SK-N-SH (cell line): Measurements from ENCODE around the gene RPS6KA5. TPM values are rescaled to one million over a fixed set of nuclear protein-coding genes. Genes with fewer than 3 reads are reported as not detected.

ENCODE experiments used
- CTCF ChIA-PET: fragments of 300-600, 350-600 bp; formaldehyde crosslinking; extraction: SDS; loops from one replicate; lab custom pipeline; 2021; lab: Yijun Ruan, JAX
- POLR2A ChIA-PET: fragments of 350-600 bp; sonication (Branson Sonifier 250); formaldehyde crosslinking; extraction: SDS; loops from one replicate; lab custom pipeline; 2020; ENCODE audit warnings: antibody characterized with exemption, inconsistent platforms; lab: Yijun Ruan, JAX
- DNase-seq: peaks from one replicate; pipeline ENCODE4 v3.0.0; 2012
- H2AFZ ChIP-seq: fragments of 200-600 bp; sonication (generic); 2 replicates; pipeline ENCODE4 v1.8.1; 2016; ENCODE audit warnings: antibody characterized with exemption, mild to moderate bottlenecking, low read depth
- H3F3A ChIP-seq: fragments of 200-600 bp; sonication (generic); replicated peaks from 2 replicates; pipeline ENCODE3; 2016; ENCODE audit warnings: antibody characterized with exemption, mild to moderate bottlenecking; ENCODE audit not compliant: insufficient read depth
- H3K27ac ChIP-seq, 2 experiments: fragments of 200-500 bp in 1 of 2; fragments of 200-600 bp in 1 of 2; sonication (Bioruptor generic) in 1 of 2; sonication (generic), shearing (Covaris generic) in 1 of 2; 2 replicates each; pipeline versions ENCODE4 v1.5.1 to v1.6.1; 2014 to 2016; ENCODE audit warnings: low read depth in 2 of 2, inconsistent platforms in 1 of 2, low read length in 1 of 2, mild to moderate bottlenecking in 1 of 2, mixed read lengths in 1 of 2
- H3K27me3 ChIP-seq: fragments of 200-600 bp; sonication (generic), shearing (Covaris generic); 2 replicates; pipeline ENCODE4 v1.6.1; 2016; ENCODE audit warnings: mixed run types; ENCODE audit not compliant: insufficient read depth
- H3K36me3 ChIP-seq, 2 experiments: fragments of 200-500 bp in 1 of 2; fragments of 200-600 bp in 1 of 2; sonication (Bioruptor generic) in 1 of 2; sonication (generic) in 1 of 2; replicated peaks in 1 of 2; 2 replicates each; pipeline versions ENCODE3 to v1.5.1; 2014 to 2016; ENCODE audit warnings: low read length in 1 of 2, mild to moderate bottlenecking in 1 of 2; ENCODE audit not compliant: insufficient read depth in 2 of 2, control insufficient read depth in 1 of 2
- H3K4me1 ChIP-seq, 2 experiments: fragments of 200-500 bp in 1 of 2; fragments of 200-600 bp in 1 of 2; sonication (Bioruptor generic) in 1 of 2; sonication (generic), shearing (Covaris generic) in 1 of 2; 2 replicates each; pipeline versions ENCODE4 v1.5.1 to v1.6.1; 2014 to 2016; ENCODE audit warnings: low read depth in 1 of 2, low read length in 1 of 2, mixed run types in 1 of 2; ENCODE audit not compliant: insufficient read depth in 2 of 2, control insufficient read depth in 1 of 2
- H3K4me2 ChIP-seq: fragments of 200-600 bp; sonication (generic), shearing (Covaris generic); 2 replicates; pipeline ENCODE4 v1.6.1; 2017; ENCODE audit warnings: mixed run types
- H3K4me3 ChIP-seq, 2 experiments: fragments of 200-500 bp in 1 of 2; fragments of 200-600 bp in 1 of 2; sonication (Bioruptor generic) in 1 of 2; sonication (generic), shearing (Covaris generic) in 1 of 2; 2 replicates each; pipeline versions ENCODE4 v1.5.1 to v1.8.1; 2014 to 2016; ENCODE audit warnings: low read depth in 2 of 2, inconsistent platforms in 1 of 2, low read length in 1 of 2, mild to moderate bottlenecking in 1 of 2, mixed read lengths in 1 of 2, moderate library complexity in 1 of 2
- H3K79me2 ChIP-seq: fragments of 200-600 bp; sonication (generic); 2 replicates; pipeline ENCODE4 v1.8.1; 2017; ENCODE audit warnings: mild to moderate bottlenecking; ENCODE audit not compliant: insufficient read depth
- H3K9ac ChIP-seq: fragments of 200-600 bp; sonication (generic); 2 replicates; pipeline ENCODE4 v1.6.1; 2017; ENCODE audit warnings: mixed run types
- H3K9me2 ChIP-seq: fragments of 200-600 bp; sonication (generic); 2 replicates; pipeline ENCODE4 v1.6.1; 2017; ENCODE audit warnings: mixed run types
- H3K9me3 ChIP-seq: fragments of 200-600 bp; sonication (generic); 2 replicates; pipeline ENCODE4 v1.6.1; 2017; ENCODE audit warnings: mixed run types, mild to moderate bottlenecking, moderate library complexity
- H4K20me1 ChIP-seq: fragments of 200-600 bp; sonication (generic); 2 replicates; pipeline ENCODE4 v1.6.1; 2017; ENCODE audit warnings: mild to moderate bottlenecking, mixed run types; ENCODE audit not compliant: insufficient read depth
- CHD2 ChIP-seq: fragments of 150-350 bp; IDR thresholded peaks from 2 replicates; pipeline ENCODE4 v1.6.1; 2018; ENCODE audit warnings: low read length; ENCODE audit not compliant: partially characterized antibody
- CTCF ChIP-seq: fragments of 200-600 bp; sonication (generic); IDR thresholded peaks from 2 replicates; pipeline ENCODE4 v1.6.1; 2017; ENCODE audit warnings: antibody characterized with exemption, mild to moderate bottlenecking, moderate library complexity
- EP300 ChIP-seq, 2 experiments: IDR thresholded peaks; 2 replicates each; pipeline versions ENCODE4 v1.4.0 to v1.6.1; 2012; ENCODE audit warnings: borderline replicate concordance in 1 of 2, low read depth in 1 of 2, low read length in 1 of 2
- FOSL2 ChIP-seq: IDR thresholded peaks from 2 replicates; pipeline ENCODE4 v1.4.0; 2012; ENCODE audit warnings: low read depth, mild to moderate bottlenecking, moderate library complexity, borderline replicate concordance
- GATA2 ChIP-seq: sonication (generic); formaldehyde crosslinking; IDR thresholded peaks from 2 replicates; pipeline ENCODE4 v1.5.0; 2020; ENCODE audit warnings: mild to moderate bottlenecking, missing genetic modification reagents
- IRF3 ChIP-seq: fragments of 150-350 bp; IDR thresholded peaks from 2 replicates; pipeline ENCODE4 v1.6.1; 2016; ENCODE audit warnings: mild to moderate bottlenecking, low read depth, low read length
- JUND ChIP-seq: IDR thresholded peaks from 2 replicates; pipeline ENCODE4 v1.4.0; 2012
- MEF2A ChIP-seq: IDR thresholded peaks from 2 replicates; pipeline ENCODE4 v1.4.0; 2012; ENCODE audit warnings: low read depth, borderline replicate concordance
- MXI1 ChIP-seq: IDR thresholded peaks from 2 replicates; pipeline ENCODE4 v1.6.1; 2012; ENCODE audit warnings: mild to moderate bottlenecking, low read depth, low read length, improper control_type of control experiment
- NFIC ChIP-seq: IDR thresholded peaks from 2 replicates; pipeline ENCODE4 v1.4.0; 2012; ENCODE audit warnings: borderline replicate concordance
- NRF1 ChIP-seq: IDR thresholded peaks from 2 replicates; pipeline ENCODE4 v1.6.1; 2012; ENCODE audit warnings: low read depth, mild to moderate bottlenecking, low read length
- PBX3 ChIP-seq: IDR thresholded peaks from 2 replicates; pipeline ENCODE4; 2012
- RAD21 ChIP-seq: IDR thresholded peaks from 2 replicates; pipeline ENCODE4 v1.6.1; 2012; ENCODE audit warnings: mild to moderate bottlenecking, low read length
- REST ChIP-seq: IDR thresholded peaks from 2 replicates; pipeline ENCODE4 v1.6.1; 2012; ENCODE audit warnings: mild to moderate bottlenecking, low read depth, low read length, moderate library complexity
- SIN3A ChIP-seq: IDR thresholded peaks from 2 replicates; pipeline ENCODE4 v1.6.1; 2012; ENCODE audit warnings: low read depth, mild to moderate bottlenecking, low read length, moderate library complexity, borderline replicate concordance
- TAF1 ChIP-seq: IDR thresholded peaks from 2 replicates; pipeline ENCODE4 v1.6.1; 2012; ENCODE audit warnings: low read depth, mild to moderate bottlenecking, low read length, moderate library complexity, borderline replicate concordance
- USF2 ChIP-seq: fragments of 150-350 bp; IDR thresholded peaks from 2 replicates; pipeline ENCODE4 v1.6.1; 2017; ENCODE audit warnings: antibody characterized with exemption, low read length, low read depth, borderline replicate concordance
- YY1 ChIP-seq: IDR thresholded peaks from 2 replicates; pipeline ENCODE4 v1.4.0; 2012; ENCODE audit warnings: low read depth, mild to moderate bottlenecking
- WGBS: methylation state at CpG from one replicate; pipeline ENCODE4 v1.1.6; 2017; ENCODE audit warnings: low lambda C conversion rate; 5-methylcytosine and 5-hydroxymethylcytosine counted together
- polyA plus RNA-seq, 3 experiments: library from polyadenylated mRNA; depleted of rRNA; stranded (reverse); fragments of >200 nt; gene quantifications; 2 replicates each; pipeline ENCODE4 v1.2.3, GENCODE V29; 2012
- TF ChIP-seq, protein P1 (sequence below): IDR thresholded peaks from 2 replicates; pipeline ENCODE4 v1.4.0; 2012; ENCODE audit warnings: low read depth, borderline replicate concordance
- TF ChIP-seq, protein P2 (sequence below): IDR thresholded peaks from 2 replicates; pipeline ENCODE4 v1.4.0; 2012; ENCODE audit warnings: low read depth, borderline replicate concordance

Gene RPS6KA5
- polyA plus RNA-seq, 1 of the 3 experiments (the other 2 are of a cell fraction) = 0.67 TPM

GRCh38 chr14:90940318-90940962 lies 120.0 kb downstream of the RPS6KA5 start:
- TF ChIP-seq TAF1 (no peak), MEF2A (no peak), FOSL2 (no peak), YY1 (no peak), MXI1 (no peak), CHD2 (no peak), USF2 (no peak), IRF3 (no peak), NRF1 (no peak), EP300 (IDR thresholded peaks at IDR 0.05; ENCODE audit: borderline replicate concordance in 1 of 2, low read depth in 1 of 2, low read length in 1 of 2) (no peak), REST (no peak), SIN3A (no peak), PBX3 (no peak), NFIC (no peak), JUND (no peak), GATA2 (CRISPR knock-in tag) (no peak), RAD21 (no peak), CTCF (no peak)
- TF ChIP-seq, protein P1, sequence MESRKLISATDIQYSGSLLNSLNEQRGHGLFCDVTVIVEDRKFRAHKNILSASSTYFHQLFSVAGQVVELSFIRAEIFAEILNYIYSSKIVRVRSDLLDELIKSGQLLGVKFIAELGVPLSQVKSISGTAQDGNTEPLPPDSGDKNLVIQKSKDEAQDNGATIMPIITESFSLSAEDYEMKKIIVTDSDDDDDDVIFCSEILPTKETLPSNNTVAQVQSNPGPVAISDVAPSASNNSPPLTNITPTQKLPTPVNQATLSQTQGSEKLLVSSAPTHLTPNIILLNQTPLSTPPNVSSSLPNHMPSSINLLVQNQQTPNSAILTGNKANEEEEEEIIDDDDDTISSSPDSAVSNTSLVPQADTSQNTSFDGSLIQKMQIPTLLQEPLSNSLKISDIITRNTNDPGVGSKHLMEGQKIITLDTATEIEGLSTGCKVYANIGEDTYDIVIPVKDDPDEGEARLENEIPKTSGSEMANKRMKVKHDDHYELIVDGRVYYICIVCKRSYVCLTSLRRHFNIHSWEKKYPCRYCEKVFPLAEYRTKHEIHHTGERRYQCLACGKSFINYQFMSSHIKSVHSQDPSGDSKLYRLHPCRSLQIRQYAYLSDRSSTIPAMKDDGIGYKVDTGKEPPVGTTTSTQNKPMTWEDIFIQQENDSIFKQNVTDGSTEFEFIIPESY = no peak
- TF ChIP-seq, protein P2, sequence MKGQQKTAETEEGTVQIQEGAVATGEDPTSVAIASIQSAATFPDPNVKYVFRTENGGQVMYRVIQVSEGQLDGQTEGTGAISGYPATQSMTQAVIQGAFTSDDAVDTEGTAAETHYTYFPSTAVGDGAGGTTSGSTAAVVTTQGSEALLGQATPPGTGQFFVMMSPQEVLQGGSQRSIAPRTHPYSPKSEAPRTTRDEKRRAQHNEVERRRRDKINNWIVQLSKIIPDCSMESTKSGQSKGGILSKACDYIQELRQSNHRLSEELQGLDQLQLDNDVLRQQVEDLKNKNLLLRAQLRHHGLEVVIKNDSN = no peak
- H3K4me2 ChIP-seq = no peak overlapping the region
- H3K4me1 ChIP-seq = no peaks in the 10 kb centered on the region
- no peaks in the 10 kb centered on the region for H4K20me1 ChIP-seq
- WGBS = 72% methylated on average over 5 of the region's 5 CpGs
- no peaks in the 10 kb centered on the region for H3K79me2 ChIP-seq
- H3K9me3 ChIP-seq = no peaks in the 10 kb centered on the region
- no peaks in the 10 kb centered on the region for H3K36me3 ChIP-seq
- H3F3A ChIP-seq = no peaks in the 10 kb centered on the region
- ChIA-PET CTCF (no interaction called here), POLR2A (no interaction called here)
- no peak for DNase-seq
- H3K4me3 ChIP-seq = no peak overlapping the region
- no peak overlapping the region for H3K27ac ChIP-seq
- no peaks in the 10 kb centered on the region for H3K27me3 ChIP-seq
- H3K9ac ChIP-seq = no peak overlapping the region
- no peaks in the 10 kb centered on the region for H3K9me2 ChIP-seq
- H2AFZ ChIP-seq = no peak overlapping the region
